ENCODE results near the gene ABCA2.
"Not testable (repeated sequence)": the region's sequence is repeated elsewhere in the genome, so short reads cannot be mapped to it uniquely, and the experiment has no call there.

ABCA2 gene

GRCh38 chr9:137016436-137016835, 11.6 kb downstream of the ABCA2 start:
- in situ Hi-C loops (cut with MboI; ENCODE audit: low sequenced_read_pairs) = no loop called here

- in situ Hi-C loops (cut with MboI; ENCODE audit: low sequenced_read_pairs) = no loop called here
These were observed 12.1 kb downstream of the ABCA2 start for GRCh38 chr9:137015976-137016375.

GRCh38 chr9:137015540-137015930, 12.5 kb downstream of the ABCA2 start:
- in situ Hi-C loops (cut with MboI; ENCODE audit: low sequenced_read_pairs) = no loop called here

- in situ Hi-C loops (cut with MboI; ENCODE audit: low sequenced_read_pairs) = no loop called here
These were observed 13.1 kb downstream of the ABCA2 start for GRCh38 chr9:137014776-137015539.

- in situ Hi-C loops (cut with MboI; ENCODE audit: low sequenced_read_pairs) = no loop called here
These were observed 13.9 kb downstream of the ABCA2 start for GRCh38 chr9:137014166-137014565.

GRCh38 chr9:137013571-137013940, 14.5 kb downstream of the ABCA2 start:
- in situ Hi-C loops (cut with MboI; ENCODE audit: low sequenced_read_pairs) = no loop called here

- in situ Hi-C loops (cut with MboI; ENCODE audit: low sequenced_read_pairs) = no loop called here
These were observed 15.1 kb downstream of the ABCA2 start for GRCh38 chr9:137012694-137013570.

- in situ Hi-C loops (cut with MboI; ENCODE audit: low sequenced_read_pairs) = no loop called here
These were observed 15.9 kb downstream of the ABCA2 start for GRCh38 chr9:137011907-137012675.

GRCh38 chr9:137011156-137011555, 16.9 kb downstream of the ABCA2 start:
- in situ Hi-C loops (cut with MboI; ENCODE audit: low sequenced_read_pairs) = no loop called here

- in situ Hi-C loops (cut with MboI; ENCODE audit: low sequenced_read_pairs) = no loop called here
These were observed 17.9 kb downstream of the ABCA2 start for GRCh38 chr9:137009938-137010732.

- in situ Hi-C loops (cut with MboI; ENCODE audit: low sequenced_read_pairs) = no loop called here
These were observed 18.8 kb downstream of the ABCA2 start for GRCh38 chr9:137009217-137009616.

GRCh38 chr9:137008312-137008711, 19.7 kb downstream of the ABCA2 start:
- in situ Hi-C loops (cut with MboI; ENCODE audit: low sequenced_read_pairs) = no loop called here

GRCh38 chr9:137007816-137008270, 20.2 kb downstream of the ABCA2 start:
- in situ Hi-C loops (cut with MboI; ENCODE audit: low sequenced_read_pairs) = no loop called here

- in situ Hi-C loops (cut with MboI; ENCODE audit: low sequenced_read_pairs) = no loop called here
These were observed 20.8 kb downstream of the ABCA2 start for GRCh38 chr9:137007108-137007815.

GRCh38 chr9:137006116-137007003, 21.7 kb downstream of the ABCA2 start:
- in situ Hi-C loops (cut with MboI; ENCODE audit: low sequenced_read_pairs) = no loop called here

- in situ Hi-C loops (cut with MboI; ENCODE audit: low sequenced_read_pairs) = not testable (repeated sequence)
These were observed 23.8 kb downstream of the ABCA2 start for GRCh38 chr9:137004285-137004684.

GRCh38 chr9:137002646-137003041, 25.4 kb downstream of the ABCA2 start:
- in situ Hi-C loops (cut with MboI; ENCODE audit: low sequenced_read_pairs) = no loop called here

- in situ Hi-C loops (cut with MboI; ENCODE audit: low sequenced_read_pairs) = no loop called here
These were observed 26.0 kb downstream of the ABCA2 start for GRCh38 chr9:137001857-137002645.

All from hTERT RPE-1 (cell line).